GM21515 (cell line): Measurements from ENCODE around the gene SNX5.
"Not testable (repeated sequence)": the region's sequence is repeated elsewhere in the genome, so short reads cannot be mapped to it uniquely, and the experiment has no call there.

Experiments used
- ATAC-seq: cut with Tn5 transposase; IDR thresholded peaks from one replicate; pipeline ENCODE4 v1.9.1; 2021; ENCODE audit not compliant: unreplicated experiment

Gene SNX5

DNA sequence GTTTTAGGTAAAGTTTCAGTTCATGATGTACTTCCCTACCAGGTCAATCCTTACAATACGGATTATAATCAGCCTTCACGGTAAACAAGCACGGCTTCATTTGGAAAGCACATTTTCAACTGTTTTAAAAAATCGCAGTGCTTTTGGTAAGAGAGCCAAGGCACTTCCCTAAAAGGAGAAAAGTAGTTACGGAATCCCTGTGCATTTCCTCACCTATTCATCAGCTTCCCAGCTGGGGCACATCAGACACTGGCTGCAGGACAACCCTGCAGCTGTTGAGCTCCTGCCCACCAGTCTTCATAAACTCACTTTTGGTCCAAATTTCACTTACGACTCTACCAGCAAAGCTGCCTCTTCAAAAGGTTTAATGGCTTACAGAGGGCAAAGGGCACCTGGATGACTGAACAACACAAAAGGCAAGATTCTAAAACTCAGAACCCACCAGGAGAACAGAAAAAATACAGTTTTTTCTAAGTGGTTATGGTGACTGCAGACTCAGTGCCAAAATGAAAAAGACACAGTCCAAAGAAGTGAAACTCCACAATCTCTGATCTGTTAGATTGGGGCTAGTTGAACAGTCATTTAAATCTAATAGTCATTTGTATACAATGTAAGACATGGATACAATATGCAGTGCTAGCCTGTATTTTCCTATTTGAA is 7.5 kb downstream of the SNX5 start:
- ATAC-seq, result no peak

DNA sequence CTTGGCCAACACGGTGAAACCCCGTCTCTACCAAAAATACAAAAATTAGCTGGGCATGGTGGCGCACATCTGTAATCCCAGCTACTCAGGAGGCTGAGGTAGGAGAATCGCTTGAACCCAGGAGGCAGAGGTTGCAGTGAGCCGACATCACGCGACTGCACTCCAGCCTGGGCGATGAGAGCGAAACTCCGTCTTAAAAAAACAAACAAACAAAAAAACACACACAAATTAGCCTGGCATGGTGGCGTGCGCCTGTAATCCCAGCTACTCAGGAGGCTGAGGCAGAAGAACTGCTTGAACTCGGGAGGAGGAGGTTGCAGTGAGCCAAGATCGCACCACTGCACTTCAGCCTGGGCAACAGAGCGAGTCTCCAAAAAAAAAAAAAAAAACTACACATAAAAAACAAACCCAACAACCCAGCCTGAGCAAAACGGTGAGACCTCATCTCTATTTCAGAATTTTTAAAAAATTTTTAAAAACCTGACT is 8.2 kb downstream of the SNX5 start:
- not testable (repeated sequence) for ATAC-seq

DNA sequence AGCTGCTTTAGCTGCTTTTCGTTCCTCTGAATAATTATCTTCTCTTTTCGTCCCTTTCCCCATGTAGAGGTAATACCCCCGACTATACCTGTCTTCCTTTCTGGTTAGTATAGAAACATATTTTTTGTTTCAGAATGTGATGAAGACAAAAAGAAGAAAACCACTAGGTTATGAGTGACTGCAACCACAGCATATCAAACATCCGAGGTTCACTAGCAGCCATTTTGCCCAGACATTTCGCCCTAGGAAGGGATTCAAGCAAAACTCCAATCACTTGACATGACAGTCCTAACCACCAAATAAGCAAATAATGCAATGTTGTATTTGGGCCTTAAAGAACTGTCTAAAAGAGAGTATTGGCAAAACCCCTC is 9.4 kb downstream of the SNX5 start:
- no peak for ATAC-seq

DNA sequence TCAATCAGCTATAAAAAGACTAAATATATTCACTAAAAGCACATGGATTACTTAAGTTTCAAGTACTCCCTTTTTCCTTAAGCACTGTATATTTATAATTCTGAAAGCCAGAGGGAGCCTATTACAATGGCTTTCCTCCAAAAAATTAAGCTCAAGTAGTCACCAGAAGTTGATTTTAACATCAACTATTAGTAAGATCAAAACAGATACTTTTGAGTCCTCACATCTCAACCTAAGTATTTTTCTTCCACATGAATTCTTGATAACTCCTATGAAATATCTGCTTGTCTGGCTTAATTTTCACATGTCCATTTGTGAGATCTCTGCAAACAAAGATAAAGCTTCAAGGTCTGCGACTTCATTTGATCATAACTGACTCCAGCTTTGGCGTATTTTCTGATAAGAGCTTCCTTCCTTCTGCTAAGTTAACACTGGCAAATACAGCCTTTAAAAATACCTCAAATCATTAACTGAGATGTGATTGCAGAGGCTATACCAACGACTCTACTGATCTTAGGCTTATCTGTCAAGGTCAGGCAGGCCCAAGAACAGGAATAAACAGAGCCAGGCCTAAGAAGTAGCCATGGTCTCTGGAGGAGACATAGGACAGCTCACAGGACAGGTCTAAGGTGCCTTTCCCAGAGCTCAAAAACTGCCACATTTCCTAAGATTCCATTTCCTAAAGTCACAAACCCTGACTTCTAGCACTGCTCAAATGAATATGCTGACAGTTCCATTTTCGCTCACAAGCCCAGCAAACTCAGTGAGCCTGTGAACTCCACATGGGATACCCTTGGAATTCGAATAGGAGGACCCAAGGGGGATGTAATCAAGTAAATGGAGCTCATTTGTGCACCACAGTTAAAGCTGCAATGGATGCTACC is 10.0 kb downstream of the SNX5 start:
- ATAC-seq, result no peak

DNA sequence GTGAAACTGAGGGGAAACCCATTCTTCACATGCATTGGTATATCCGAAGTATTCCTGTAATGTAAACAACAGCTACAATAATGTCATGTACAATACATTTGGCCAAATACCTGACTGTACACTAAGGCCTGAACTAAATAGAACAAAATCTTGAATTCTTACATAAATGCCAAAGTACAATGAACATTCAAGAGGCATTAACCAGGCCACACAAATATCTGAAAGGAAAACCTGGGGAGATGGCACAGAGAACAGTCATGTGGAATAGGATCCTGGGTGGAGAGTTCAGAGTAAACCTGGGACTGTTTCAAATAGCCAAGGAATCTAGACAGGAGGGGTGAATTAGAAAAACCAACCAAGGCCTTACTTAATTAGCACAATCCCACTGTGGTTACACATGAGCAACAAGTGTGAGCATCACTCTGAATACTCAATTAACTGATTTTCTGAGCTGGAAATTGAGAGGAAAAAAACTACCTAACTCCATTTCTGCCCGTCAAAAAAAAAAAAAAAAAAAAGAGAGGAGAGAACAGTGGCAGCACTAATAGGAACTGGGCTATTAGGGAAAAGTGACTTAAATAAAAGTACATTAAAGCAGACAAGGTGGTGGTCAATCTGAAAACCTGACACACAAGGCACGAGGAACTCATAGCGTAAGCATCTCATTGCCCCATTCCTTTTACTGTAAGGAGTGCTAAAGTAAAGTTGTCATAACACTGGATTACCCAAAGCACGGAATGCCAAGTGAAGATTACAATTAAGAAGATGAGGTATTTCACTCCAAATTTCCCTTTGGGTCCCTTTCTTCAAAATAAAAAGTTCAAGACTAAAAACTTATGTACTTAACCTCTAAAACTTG is 10.9 kb downstream of the SNX5 start:
- no peak for ATAC-seq

DNA sequence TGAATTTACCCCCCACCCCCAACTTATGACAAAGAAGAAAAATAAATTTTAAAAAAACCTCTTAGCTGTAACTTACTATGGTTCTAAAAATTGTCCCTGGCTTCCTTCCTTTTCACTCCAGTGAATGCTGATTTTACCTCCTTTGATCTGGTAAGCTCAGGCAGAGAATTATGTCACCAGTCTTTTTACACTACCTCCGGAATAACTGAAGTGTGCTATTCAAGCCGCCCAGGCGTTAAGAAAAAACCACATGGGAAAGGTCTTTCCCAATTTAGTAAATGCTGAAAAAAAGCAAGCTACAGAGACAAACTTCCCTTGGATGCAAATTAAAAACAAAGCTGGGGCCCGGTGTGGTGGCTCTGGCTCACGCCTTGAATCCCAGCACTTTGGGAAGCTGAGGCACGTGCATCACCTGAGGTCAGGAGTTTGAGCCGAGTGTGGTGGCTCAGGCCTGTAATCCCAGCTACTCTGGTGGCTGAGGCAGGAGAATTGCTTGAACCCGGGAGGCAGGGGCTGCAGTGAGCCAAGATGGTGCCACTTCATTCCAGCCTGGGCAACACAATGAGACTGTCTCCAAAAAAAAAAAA is 12.4 kb downstream of the SNX5 start:
- ATAC-seq, result no peak

DNA sequence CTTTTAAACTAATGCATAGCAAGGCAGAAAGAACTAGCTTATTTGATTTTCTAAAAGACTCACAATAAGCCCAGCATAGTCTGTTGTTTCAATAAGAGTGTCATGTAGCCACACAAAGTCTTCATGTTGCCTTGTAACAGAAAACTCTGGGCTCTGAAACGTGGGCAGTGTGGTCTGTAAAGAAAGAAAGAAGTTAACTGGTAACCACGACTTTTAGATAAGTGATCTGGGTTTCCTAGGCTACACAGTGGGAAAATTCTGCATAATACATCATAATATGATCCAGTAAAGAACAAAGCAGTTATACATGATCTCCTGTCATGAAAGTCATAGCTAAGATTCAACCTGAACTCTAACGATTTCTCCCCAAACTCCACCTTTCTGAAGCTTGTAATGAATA is 13.3 kb downstream of the SNX5 start:
- ATAC-seq, result no peak

DNA sequence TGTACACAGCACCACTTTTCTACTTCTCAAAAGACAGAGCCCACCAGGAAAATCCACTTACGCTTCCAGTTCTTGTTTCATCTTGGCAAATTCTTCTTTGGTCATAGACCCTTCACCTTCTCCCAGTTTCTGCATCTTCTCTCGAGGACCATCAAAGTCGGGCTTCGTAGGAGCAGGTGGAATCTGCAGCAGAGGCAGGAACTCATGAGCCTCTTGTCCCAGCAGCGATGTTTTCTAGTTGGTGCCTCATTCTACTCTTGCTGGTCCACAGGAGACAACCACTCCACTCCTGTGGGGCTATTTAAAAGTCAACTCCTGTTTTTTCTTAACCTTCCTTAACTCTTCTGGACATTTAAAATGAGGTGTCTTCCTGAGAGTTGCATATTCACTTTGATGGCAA is 14.7 kb downstream of the SNX5 start:
- no peak for ATAC-seq

DNA sequence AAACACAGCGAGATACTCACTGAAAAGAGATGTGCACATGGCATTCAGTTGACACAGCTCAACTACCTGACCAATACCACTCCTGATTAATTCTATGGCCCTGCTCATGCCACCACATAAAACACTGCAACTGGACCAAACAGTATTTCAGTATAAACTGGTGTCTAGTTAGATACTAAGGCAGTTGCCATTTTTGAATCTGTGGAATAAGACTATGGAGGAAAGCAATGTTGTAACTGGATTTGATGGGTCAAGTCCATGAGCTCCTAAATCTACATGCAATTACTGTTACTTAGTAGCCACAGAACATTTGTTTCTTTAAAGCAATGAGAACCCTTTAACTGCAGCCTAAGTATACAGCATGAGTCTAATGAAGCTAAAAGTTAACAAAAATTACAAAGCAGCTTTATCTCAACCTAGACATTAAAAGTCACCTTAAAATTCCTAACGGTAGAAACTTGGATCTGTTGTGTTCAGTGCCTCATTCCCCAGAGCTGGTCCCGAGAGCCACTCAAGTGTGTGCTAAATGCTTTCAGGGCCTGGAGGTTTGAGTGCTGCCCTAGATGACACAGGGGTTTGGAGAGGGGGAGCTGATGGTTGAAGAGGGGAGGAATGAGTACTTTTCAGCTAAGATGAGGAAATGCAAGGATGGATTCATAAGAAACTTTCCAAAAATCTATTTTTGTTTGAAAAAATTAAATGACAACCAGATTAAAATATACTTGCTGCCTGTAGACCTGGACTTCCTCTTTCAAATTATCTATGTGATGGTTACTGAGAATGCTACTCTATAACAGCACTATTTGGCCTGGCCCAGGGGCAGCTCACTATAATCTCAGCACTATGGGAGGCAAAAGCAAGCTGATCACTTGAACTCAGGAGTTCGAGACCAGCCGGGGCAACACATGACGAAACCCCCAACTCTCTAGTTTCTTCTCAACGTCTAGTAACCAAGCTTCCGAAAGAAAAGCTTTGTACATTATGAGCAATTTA is 15.6 kb downstream of the SNX5 start:
- no peak for ATAC-seq

DNA sequence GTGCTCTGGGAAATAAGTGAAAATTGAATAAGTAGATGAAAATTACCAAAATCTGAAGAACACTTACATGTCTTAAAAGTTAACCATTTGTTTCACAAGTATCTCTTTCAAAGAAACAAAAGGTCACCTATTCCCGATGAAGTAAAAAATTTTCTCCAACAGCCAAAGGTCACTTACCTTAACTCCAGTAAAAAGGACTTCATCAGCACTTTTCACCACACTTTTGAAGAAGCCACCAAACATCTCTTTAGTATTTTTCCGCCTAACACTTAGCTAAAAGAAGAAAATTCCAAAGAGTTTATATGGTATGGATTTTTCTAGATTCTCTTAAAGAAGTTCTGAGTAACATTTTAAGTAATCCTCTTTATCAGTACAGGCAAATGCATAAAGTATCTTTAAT is 17.3 kb downstream of the SNX5 start:
- no peak for ATAC-seq

DNA sequence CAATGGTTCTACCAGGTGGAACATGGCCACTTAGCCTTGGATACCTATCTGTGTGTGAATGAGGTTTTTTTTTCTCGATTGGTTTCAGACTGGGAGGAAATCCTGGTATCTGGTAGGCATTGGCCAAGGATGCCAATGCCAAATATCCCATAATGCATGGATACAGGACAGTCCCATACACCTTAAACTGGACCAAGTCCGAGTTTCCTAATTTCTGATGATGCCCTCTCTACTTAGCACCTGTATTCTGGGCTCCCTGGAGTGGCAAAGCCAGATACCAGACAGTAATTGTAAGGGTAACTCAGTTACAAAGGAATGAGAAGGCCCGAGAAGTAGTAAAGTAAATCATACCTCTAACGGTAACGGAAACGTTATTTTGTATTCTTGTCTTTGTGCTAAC is 17.9 kb downstream of the SNX5 start:
- no peak for ATAC-seq

DNA sequence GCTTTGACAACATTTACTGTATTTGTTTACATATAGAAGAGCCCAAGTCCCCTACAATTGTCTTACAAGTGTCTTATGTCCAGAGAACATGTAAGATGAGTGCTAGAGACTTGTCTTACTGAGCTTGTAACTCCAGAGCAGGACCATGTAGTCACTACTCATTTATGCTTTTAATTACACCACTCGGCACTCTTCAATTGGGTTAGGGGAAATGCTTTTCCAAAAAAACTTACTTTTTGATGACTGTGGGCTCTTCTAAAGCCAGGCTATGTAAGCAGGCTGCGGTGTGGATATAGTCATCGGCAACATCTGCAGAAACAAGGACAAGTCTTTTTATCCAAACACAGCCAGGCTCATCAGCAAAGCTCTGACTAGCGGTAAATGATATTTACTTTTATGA is 18.7 kb downstream of the SNX5 start:
- no peak for ATAC-seq

DNA sequence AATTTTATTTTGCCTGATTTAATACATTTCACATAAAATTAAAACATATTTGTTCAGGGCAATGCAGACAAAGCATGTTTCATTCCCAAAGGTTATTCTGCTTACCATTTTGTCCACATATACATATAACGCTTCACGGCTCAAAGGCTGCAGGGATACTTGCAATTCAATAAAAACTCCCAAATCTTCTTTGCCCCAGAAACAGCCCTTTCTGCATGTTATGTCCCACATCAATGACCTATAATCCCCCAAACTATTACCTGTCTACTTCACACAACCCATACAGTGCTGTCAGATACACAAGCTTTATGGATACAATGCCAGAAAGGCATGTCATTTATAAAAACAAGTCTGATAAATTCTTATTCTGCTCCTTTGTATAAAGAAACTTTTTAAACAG is 20.2 kb downstream of the SNX5 start:
- ATAC-seq, result no peak

DNA sequence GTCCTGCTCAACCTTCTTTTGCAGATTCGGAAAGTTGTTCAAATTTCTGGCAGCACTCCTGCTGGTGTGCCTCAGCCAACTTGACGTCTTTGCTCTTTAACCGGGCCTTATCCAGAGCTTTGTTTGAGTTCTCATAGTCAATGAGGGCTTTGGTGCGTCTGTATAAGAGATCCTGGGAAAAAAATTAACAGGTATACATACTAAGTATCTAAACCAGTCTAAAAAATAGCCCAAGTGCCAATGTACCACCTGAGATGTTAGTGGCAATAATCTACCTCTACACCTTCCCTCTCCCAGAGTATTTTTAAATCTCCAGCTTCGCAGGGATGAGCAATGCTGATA is 21.1 kb downstream of the SNX5 start:
- ATAC-seq, result no peak

DNA sequence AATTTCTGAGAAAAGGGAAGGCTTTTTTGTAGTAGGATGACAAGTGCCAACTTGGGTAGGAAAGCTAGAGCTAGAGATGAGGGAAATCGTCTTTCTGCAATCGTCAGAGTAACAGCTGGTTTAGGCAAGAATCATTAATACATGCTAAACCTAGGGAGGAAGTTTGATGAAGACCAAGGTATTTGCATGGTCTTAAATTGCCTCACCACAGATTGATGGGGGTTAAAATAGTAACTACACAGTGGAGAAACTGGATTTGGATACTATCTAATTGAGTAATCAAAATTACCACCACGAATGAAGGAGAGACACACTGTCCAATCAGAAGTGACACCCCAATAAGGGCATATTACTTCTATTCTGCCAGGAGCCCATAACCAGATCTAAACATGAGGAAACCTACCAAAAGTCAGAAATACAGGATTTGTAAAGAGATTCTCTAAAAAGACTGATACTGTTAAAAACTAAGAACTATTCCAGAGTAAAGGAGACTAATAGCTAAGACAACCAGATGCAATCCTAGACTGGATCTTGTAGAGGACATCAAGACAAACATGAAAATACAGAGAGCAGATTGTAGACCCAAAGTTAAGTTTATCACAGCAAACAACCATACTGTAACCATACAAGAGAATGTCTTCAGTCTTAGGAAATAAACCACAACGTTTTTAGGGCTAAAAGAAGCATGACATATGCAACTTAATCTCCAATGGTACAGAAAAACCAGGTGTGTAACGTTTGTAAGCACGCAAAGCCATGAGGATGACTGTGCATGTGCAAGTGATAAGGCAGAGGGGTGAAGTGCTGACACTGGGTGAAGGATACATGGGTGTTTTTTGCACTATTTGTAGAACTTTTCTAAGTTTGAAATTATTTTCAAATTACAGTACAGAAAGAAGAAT is 21.8 kb downstream of the SNX5 start:
- no peak for ATAC-seq

DNA sequence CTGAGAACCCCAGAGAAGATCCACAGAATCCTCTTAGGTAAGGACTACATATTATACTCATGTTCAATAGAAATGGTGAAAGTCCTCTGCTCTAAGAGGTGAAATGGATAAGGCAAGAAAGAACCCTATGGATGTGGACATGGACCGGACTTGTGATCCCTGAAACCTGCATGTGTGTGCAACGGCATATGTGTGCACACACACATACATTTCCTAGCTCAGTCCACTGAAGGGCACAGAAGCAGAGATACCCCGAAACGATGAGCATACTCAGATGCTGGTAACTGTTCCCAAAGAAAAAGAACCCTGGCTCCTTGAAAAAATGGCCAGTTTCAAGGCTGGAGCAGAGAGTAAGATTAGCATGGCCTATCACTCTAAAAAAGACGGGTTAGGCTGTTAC is 22.6 kb downstream of the SNX5 start:
- ATAC-seq, result no peak

DNA sequence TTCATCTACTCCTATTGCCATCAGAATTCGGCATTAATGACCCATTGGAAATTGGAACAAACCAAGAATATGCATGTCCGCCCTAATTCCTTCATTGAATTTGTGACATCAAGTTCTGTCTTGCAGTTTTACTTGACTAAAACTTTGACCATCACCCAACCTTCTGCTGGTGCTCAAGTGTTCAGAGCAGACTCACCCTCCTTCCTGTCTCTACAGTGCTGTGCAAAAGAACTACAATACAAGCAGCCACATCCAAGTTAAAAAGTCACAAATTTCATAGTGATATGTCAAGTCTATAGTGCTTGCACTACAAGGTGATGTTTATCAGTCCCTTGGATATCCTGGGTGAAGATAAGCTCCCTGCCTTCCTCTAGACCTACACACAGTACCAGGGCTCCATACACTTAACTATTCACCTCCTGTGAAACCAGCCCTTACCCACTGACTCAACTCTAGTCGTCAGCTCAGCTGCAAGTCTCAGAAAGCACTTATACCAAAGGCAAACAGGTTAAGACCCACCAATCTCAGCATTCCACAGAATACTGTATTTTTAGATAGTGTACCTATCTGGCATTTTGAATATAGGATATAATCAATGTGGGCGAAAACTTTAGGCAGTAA is 23.6 kb downstream of the SNX5 start:
- no peak for ATAC-seq

DNA sequence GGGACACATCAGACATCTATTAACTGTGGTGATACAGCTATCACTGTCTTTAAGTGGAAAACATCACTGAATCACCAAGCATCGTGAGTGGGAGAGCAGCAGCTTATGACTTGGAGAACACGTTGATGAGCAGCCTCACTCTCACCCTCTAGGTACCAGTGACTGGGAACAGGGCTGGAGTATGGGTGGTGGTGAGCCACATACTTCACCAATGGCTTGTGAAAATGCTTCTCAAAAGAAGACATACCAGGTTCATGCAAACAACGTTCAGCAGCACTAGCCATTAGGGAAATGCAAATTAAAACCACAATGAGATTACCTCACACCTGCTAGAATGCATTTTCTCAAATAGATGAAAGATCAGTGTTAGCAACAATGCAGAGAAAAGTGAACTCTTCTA is 25.3 kb downstream of the SNX5 start:
- ATAC-seq, result peak; percentile 64

DNA sequence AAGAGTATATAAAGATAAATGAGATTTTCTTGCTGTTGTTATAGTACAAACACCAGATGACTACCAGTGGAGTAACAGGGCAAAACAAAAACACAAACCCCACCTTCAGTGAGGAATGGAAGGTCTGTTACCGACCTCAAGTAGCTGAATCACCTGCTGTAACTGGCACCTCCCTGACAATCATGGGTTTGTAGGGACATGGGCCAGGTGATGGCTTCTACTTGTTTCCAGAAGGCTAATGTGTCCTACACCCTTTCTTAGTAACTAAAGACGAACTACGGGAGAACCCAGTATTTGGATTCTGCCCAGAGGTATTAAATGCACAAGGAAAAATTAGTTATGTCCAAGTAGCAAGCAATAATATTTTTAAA is 26.8 kb downstream of the SNX5 start:
- no peak for ATAC-seq
